GM21381 (cell line): ENCODE data around the gene KRTAP24-1.

ENCODE experiments used
- ATAC-seq: cut with Tn5 transposase; IDR thresholded peaks from one replicate; pipeline ENCODE4 v1.9.1; 2021; ENCODE audit warnings: mild to moderate bottlenecking, moderate library complexity; ENCODE audit not compliant: unreplicated experiment

KRTAP24-1 gene

DNA sequence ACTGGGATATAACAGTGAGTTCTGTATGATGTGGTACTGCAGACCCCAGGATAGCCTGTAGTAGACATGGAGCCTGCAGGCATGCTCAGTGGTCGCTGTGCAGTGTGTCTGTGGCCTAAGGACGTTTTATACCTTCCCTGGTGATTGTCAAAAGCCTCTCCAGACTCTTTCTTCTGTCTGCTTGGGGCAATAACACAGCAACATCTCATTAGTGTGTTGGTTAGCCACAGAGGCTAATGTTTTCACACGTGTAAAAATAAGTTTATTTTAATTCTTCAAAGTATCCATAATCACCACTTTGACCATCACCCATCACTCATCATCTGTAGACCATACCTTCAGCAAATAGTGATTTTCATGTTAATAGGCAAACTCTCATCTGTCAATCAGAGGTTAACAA lies at the start of gene KRTAP24-1:
Gene KRTAP24-1 (minus strand): TSS at position 101 of the 400 bp plus-strand sequence. CDS start 18 bp downstream, at position 83.
- ATAC-seq, result no peak

GRCh38 chr21:30329203-30329875 lies 46.6 kb upstream of the KRTAP24-1 start:
- no peak for ATAC-seq

- ATAC-seq, result no peak
Measured at GRCh38 chr21:30326390-30326789, 43.6 kb upstream of the KRTAP24-1 start.

- no peak for ATAC-seq
Measured at GRCh38 chr21:30320215-30320614, 37.5 kb upstream of the KRTAP24-1 start, which contains the start of gene KRTAP26-1. Gene KRTAP26-1 (minus strand): TSS chr21:30320315. CDS start chr21:30320035, 280 bp downstream.

DNA sequence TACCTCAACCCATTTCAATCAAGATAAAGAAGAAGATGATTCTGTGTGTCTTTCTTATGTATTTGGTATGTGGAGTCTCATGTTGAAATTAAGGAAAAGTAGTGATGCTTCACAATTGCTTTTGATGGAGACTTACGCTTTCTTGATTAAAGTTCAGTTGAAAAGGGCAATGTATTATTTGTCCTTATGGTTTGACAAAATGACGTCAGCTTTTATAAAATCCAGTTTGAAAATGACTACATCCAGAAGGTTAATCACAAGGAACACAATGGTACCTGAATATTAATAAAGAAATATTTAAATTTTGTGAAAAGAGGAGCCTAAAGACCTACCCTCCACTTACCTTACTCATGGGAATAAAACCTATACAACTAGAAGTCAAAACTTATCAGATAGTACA lies 33.0 kb upstream of the KRTAP24-1 start:
- no peak for ATAC-seq

DNA sequence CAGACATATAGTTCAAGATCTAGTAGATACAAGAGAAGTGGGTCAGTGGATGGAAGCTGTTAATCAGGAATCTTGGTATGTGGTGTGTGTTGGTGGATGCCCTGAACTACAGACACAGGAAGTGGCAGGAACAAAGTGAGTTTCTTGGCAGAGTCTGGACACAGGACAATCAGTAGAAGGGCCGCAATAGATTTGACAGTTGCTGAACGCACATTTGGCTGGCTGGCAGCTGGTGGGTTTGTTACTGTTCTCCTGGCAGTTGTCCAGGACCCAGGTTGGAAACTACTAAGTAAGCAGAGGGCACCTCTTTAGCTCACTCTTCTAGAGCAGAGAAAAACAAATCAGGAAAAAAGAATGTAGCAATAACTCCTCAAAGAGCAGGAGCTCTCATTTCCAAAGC lies 24.1 kb upstream of the KRTAP24-1 start:
- ATAC-seq, result no peak

- no peak for ATAC-seq
Measured at GRCh38 chr21:30305136-30305535, 22.4 kb upstream of the KRTAP24-1 start.

- no peak for ATAC-seq
Measured at GRCh38 chr21:30289215-30289614, 6.5 kb upstream of the KRTAP24-1 start, which contains the start of gene KRTAP25-1. Gene KRTAP25-1 (minus strand): TSS chr21:30289514. CDS start chr21:30289490, 24 bp downstream.

GRCh38 chr21:30271611-30272010 lies 11.1 kb downstream of the KRTAP24-1 start:
- ATAC-seq, result no peak

GRCh38 chr21:30271156-30271555 lies 11.6 kb downstream of the KRTAP24-1 start:
- no peak for ATAC-seq

DNA sequence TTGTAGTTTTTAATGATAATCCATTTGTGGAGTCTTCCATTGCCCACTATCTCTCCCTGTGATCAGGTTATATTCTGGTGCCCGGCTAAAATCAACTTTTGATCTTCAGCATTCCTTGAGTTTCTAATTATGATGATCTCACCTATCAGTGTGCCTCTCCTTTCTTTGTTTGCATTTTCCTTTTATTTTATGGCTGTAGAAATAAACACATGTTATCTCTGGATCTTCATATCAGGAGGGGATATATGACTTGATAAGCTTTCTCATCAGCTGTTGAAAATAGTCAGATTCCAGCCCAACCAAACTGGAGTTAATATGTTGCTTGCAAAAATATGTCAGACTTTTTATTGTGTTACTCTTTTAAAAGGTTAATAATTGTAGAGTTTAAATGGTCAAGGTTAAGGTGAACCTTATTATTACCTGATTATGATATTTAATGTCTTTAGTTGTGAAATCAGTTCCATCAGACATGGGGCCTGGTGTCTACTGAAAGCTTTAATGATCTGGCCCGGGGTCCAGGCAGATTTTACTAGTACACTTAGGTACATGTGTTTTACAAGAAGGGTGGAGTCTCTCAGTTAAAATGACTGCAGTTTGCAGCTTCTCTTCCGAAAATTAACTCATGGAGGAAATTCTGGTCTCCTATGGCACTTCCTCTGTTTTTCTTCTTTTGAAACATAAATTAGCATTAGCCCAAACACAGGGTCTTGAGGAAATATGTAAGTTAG lies 12.8 kb downstream of the KRTAP24-1 start:
- ATAC-seq, result no peak

- ATAC-seq, result no peak
Measured at GRCh38 chr21:30268608-30269197, 14.0 kb downstream of the KRTAP24-1 start.

GRCh38 chr21:30257773-30258172 lies 25.0 kb downstream of the KRTAP24-1 start:
- no peak for ATAC-seq

GRCh38 chr21:30256100-30256499 lies 26.6 kb downstream of the KRTAP24-1 start:
- no peak for ATAC-seq

DNA sequence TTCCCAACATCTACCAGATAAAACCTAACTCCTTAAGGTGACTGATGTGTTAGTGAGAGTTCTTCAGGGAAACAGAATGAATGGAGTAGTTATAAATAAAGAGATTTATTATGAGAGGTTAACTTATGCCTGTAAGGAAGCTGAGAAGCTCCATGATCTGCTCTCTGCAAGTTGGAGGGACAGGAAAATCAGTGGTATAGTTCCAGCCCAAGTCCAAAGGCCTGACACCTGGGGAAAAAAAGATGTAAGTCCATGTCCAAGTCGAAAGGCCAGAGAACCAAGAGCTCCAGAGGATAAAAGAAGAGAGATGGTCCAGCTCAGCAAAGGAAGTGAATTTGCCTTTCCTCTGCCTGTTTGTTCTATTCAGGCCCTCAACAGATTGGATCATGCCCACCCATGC lies 27.1 kb downstream of the KRTAP24-1 start:
- ATAC-seq, result no peak

DNA sequence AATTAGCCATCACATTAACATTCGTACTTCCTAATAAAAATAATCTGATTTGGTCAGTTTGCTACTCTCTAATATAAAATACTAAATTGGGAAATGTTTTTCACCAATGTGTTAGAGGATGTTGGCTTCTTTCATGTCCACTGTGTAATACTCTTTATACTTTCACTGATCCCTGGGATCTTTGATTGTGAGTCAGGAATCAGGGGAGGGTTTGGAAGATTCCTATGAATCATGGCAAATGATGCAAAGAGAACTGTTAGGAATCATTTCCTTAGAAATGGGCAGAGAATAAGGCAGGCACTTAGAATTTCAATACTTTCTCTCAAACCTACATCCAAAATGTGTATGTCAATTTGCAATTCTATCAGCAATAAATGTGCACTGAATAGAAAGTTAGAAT lies 31.0 kb downstream of the KRTAP24-1 start:
- no peak for ATAC-seq

- no peak for ATAC-seq
Measured at GRCh38 chr21:30249936-30250335, 32.8 kb downstream of the KRTAP24-1 start.

DNA sequence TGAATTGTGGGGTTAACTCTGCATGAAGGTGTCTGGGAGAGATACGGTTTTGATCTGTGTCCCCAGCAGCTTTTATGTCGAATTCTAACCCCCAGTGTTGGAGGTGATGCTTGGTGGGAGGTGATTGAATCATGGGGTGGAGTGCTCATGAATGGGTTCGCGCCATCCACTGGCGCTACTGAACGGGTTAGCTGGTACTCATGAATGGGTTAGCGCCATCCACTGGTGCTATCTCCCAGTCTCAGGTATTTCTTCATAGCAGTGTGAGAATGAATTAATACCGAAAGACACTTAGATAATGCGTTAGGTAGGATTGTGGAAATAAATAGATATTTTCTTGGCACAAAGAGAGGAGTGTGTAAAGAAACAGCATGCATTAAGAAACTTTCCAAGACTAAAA lies 33.9 kb downstream of the KRTAP24-1 start:
- ATAC-seq, result no peak

DNA sequence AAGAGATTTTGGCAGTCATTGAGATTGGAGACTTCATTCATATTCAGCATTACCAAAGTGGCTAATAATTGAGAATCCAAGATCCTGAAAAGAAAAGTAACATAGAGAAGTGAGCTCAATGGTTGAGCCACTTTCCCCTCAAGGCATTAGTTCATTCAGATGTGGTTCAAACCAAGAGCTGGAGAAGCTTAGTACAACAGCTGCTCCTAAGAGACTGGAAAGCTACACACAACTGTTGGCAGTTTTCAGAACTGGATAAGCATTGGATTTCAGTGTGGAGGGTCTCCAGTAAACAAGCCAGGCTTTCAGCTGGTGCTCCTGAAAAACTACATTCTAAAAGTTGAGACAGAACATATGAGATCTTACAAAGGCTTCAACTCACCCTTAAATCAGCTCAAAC lies 37.7 kb downstream of the KRTAP24-1 start:
- ATAC-seq, result no peak

DNA sequence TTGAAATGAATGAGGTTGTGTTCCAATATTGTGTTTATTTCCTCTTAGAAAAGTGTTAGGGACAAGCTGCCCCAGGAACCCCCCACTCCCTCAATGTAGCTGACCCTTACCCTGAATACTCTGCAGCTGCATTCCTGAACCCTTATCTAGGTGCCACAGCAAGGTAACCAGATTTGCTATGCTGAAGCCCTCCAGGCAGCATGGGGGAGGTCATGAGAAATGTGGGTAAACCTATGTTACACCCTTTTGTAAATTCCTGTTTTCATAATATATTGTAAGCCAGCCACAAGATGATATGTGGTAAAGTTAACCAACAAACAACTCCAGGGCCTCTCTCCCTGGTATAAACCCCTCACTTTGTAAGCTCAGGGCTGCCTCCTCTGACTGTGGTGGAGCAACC lies 39.1 kb downstream of the KRTAP24-1 start:
- ATAC-seq, result no peak

DNA sequence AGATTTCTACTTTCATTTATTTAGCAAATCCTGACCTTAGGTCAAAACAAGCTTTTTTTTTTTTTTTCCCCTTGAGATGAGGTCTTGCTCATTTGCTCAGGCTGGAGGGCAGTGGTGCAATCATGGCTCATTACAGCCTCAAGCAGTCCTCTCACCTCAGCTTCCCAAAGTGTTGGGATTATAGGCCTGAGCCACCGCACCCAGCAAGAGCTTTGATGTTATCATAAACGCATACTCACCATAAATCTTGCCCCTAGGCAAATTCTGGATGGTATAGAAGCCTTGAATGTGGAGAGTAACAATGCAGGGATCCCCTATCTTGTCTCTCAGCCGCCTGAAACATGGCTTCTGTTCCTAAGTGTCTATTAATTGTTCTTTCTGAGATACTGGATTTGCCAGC lies 42.1 kb downstream of the KRTAP24-1 start:
- ATAC-seq, result no peak

- no peak for ATAC-seq
Measured at GRCh38 chr21:30238168-30238567, 44.6 kb downstream of the KRTAP24-1 start.
